Measurements from ENCODE around the gene GID8.

DNA sequence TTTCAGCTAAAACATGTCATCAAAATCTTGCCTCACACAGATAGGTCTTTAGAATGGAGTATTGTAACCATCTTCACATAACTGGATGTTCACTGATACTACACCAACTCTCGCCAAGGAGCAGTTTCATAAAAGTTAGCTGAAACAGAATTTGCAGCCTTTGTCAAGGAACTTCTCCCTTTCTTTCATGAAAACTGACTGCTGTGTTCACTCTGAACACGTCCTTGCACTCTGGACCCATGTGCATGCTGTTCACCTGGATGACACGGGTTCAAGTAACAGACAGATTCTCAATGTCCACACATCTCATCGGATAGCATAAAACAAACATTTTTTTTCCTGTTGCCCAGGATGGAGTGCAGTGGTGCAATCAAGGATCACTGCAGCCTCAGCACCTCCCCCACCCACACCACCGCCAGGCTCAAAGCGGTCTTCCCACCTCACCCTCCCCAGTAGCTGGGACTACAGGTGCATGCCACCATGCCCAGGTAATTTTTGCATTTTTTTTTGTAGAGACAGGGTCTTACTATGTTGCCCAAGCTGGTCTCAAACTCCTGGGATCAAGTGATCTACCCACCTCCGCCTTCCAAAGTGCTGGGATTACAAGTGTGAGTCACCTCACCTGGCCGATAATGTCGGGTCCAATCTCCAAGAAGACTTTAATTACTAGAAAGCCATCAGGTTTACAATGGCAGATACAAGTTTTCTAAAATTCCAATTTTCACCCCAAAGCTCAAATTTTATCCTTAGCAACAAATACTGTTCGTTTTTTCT, 21.1 kb upstream of the GID8 start:
- TF ChIP-seq, protein P1, sequence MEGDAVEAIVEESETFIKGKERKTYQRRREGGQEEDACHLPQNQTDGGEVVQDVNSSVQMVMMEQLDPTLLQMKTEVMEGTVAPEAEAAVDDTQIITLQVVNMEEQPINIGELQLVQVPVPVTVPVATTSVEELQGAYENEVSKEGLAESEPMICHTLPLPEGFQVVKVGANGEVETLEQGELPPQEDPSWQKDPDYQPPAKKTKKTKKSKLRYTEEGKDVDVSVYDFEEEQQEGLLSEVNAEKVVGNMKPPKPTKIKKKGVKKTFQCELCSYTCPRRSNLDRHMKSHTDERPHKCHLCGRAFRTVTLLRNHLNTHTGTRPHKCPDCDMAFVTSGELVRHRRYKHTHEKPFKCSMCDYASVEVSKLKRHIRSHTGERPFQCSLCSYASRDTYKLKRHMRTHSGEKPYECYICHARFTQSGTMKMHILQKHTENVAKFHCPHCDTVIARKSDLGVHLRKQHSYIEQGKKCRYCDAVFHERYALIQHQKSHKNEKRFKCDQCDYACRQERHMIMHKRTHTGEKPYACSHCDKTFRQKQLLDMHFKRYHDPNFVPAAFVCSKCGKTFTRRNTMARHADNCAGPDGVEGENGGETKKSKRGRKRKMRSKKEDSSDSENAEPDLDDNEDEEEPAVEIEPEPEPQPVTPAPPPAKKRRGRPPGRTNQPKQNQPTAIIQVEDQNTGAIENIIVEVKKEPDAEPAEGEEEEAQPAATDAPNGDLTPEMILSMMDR (IDR thresholded peaks at IDR 0.05; ENCODE audit: extremely low read depth in 1 of 2, insufficient read depth in 1 of 2, low read depth in 1 of 2, low read length in 2 of 2), result no peak
- TF ChIP-seq, protein P2, sequence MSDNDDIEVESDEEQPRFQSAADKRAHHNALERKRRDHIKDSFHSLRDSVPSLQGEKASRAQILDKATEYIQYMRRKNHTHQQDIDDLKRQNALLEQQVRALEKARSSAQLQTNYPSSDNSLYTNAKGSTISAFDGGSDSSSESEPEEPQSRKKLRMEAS (IDR thresholded peaks at IDR 0.05; ENCODE audit: insufficient read depth, insufficient read length), result no peak
- TF ChIP-seq POLR2A (IDR thresholded peaks at IDR 0.05; ENCODE audit: low read depth, low read length) (no peak), EZH2 (IDR thresholded peaks at IDR 0.05; ENCODE audit: borderline replicate concordance, low read depth, low read length, severe bottlenecking) (no peak), POLR2AphosphoS5 (IDR thresholded peaks at IDR 0.05; ENCODE audit: insufficient read depth, low read depth, low read length) (no peak), JUN (IDR thresholded peaks at IDR 0.05; ENCODE audit: borderline replicate concordance, insufficient read depth, insufficient read length, low read depth) (no peak), MYC (IDR thresholded peaks at IDR 0.05; ENCODE audit: low read depth, low read length) (no peak), FOS (IDR thresholded peaks at IDR 0.05; ENCODE audit: borderline replicate concordance, insufficient read depth, low read length) (no peak)
